ENCODE data around the gene APEH.
A peak's percentile ranks its signal among the peaks of the same experiment; 100 is the strongest.

Gene APEH

GRCh38 chr3:49689908-49690624 lies 15.9 kb downstream of the APEH start:
- TF ChIP-seq REST (IDR thresholded peaks at IDR 0.05; ENCODE audit: low read depth), result peak; percentile 44; the same call in 1 of the 2 replicates

GRCh38 chr3:49699281-49699979 lies 25.3 kb downstream of the APEH start:
- no peak for TF ChIP-seq ZBTB7A (IDR thresholded peaks at IDR 0.05; ENCODE audit: low read depth)
- TF ChIP-seq FOXM1 (IDR thresholded peaks at IDR 0.05; ENCODE audit: borderline replicate concordance, low read depth), result no peak
- no peak for TF ChIP-seq REST (IDR thresholded peaks at IDR 0.05; ENCODE audit: low read depth)
- TF ChIP-seq TCF12 (IDR thresholded peaks at IDR 0.05; ENCODE audit: low read depth), result no peak
- TF ChIP-seq RAD21 (IDR thresholded peaks at IDR 0.05; ENCODE audit: low read depth), result no peak
- no peak for TF ChIP-seq YY1 (IDR thresholded peaks at IDR 0.05; ENCODE audit: low read depth)
- TF ChIP-seq CREB1 (IDR thresholded peaks at IDR 0.05; ENCODE audit: low read depth), result no peak
- TF ChIP-seq EP300 (IDR thresholded peaks at IDR 0.05; ENCODE audit: borderline replicate concordance), result no peak
- TF ChIP-seq TEAD4 (IDR thresholded peaks at IDR 0.05), result no peak
- no peak for TF ChIP-seq CEBPB (IDR thresholded peaks at IDR 0.05)
- no peak for TF ChIP-seq TAF1 (IDR thresholded peaks at IDR 0.05; ENCODE audit: low read depth)
- TF ChIP-seq MAX (IDR thresholded peaks at IDR 0.05), result no peak
- no peak for TF ChIP-seq USF1 (IDR thresholded peaks at IDR 0.05)
- TF ChIP-seq EGR1 (IDR thresholded peaks at IDR 0.05), result no peak
- no peak for TF ChIP-seq NFIC (IDR thresholded peaks at IDR 0.05)

- no peak for TF ChIP-seq EGR1 (IDR thresholded peaks at IDR 0.05)
- no peak for TF ChIP-seq ZBTB7A (IDR thresholded peaks at IDR 0.05; ENCODE audit: low read depth)
- TF ChIP-seq FOXM1 (IDR thresholded peaks at IDR 0.05; ENCODE audit: borderline replicate concordance, low read depth), result no peak
- TF ChIP-seq TCF12 (IDR thresholded peaks at IDR 0.05; ENCODE audit: low read depth), result no peak
- TF ChIP-seq YY1 (IDR thresholded peaks at IDR 0.05; ENCODE audit: low read depth), result no peak
- TF ChIP-seq MAX (IDR thresholded peaks at IDR 0.05), result no peak
- no peak for TF ChIP-seq TAF1 (IDR thresholded peaks at IDR 0.05; ENCODE audit: low read depth)
- TF ChIP-seq TEAD4 (IDR thresholded peaks at IDR 0.05), result no peak
- no peak for TF ChIP-seq RAD21 (IDR thresholded peaks at IDR 0.05; ENCODE audit: low read depth)
- TF ChIP-seq USF1 (IDR thresholded peaks at IDR 0.05), result no peak
- no peak for TF ChIP-seq REST (IDR thresholded peaks at IDR 0.05; ENCODE audit: low read depth)
- TF ChIP-seq CEBPB (IDR thresholded peaks at IDR 0.05), result no peak
- TF ChIP-seq CREB1 (IDR thresholded peaks at IDR 0.05; ENCODE audit: low read depth), result no peak
- no peak for TF ChIP-seq EP300 (IDR thresholded peaks at IDR 0.05; ENCODE audit: borderline replicate concordance)
- no peak for TF ChIP-seq NFIC (IDR thresholded peaks at IDR 0.05)
These were observed 25.9 kb downstream of the APEH start for GRCh38 chr3:49700014-49700413.

- TF ChIP-seq TEAD4 (IDR thresholded peaks at IDR 0.05), result no peak
- no peak for TF ChIP-seq NFIC (IDR thresholded peaks at IDR 0.05)
- TF ChIP-seq USF1 (IDR thresholded peaks at IDR 0.05), result no peak
- TF ChIP-seq ZBTB7A (IDR thresholded peaks at IDR 0.05; ENCODE audit: low read depth), result no peak
- TF ChIP-seq TAF1 (IDR thresholded peaks at IDR 0.05; ENCODE audit: low read depth), result no peak
- no peak for TF ChIP-seq EP300 (IDR thresholded peaks at IDR 0.05; ENCODE audit: borderline replicate concordance)
- TF ChIP-seq REST (IDR thresholded peaks at IDR 0.05; ENCODE audit: low read depth), result no peak
- TF ChIP-seq TCF12 (IDR thresholded peaks at IDR 0.05; ENCODE audit: low read depth), result no peak
- TF ChIP-seq CREB1 (IDR thresholded peaks at IDR 0.05; ENCODE audit: low read depth), result no peak
- no peak for TF ChIP-seq EGR1 (IDR thresholded peaks at IDR 0.05)
- TF ChIP-seq CEBPB (IDR thresholded peaks at IDR 0.05), result no peak
- TF ChIP-seq RAD21 (IDR thresholded peaks at IDR 0.05; ENCODE audit: low read depth), result no peak
- TF ChIP-seq FOXM1 (IDR thresholded peaks at IDR 0.05; ENCODE audit: borderline replicate concordance, low read depth), result no peak
- TF ChIP-seq MAX (IDR thresholded peaks at IDR 0.05), result no peak
- no peak for TF ChIP-seq YY1 (IDR thresholded peaks at IDR 0.05; ENCODE audit: low read depth)
These were observed 26.4 kb downstream of the APEH start for GRCh38 chr3:49700453-49701128.
